ENCODE data around the gene OBSL1. TPM values are rescaled to one million over a fixed set of nuclear protein-coding genes. Genes with fewer than 3 reads are reported as not detected.

Gene OBSL1
- total RNA-seq, 2 experiments from 2014 or later = 1.3 to 1.4 TPM

- H3K27ac Mint-ChIP-seq = peak within 1 kb of the TSS; percentile 77
- peaks cover 8% of the 10 kb centered on the region for H3K36me3 Mint-ChIP-seq (ENCODE audit: low read depth)
- ChIA-PET CTCF (interaction anchor here (0.9 to 4.7 kb wide), 12 partner anchors 10 to 154 kb away, joined by 3 to 62 read pairs (median 6); partner anchors contain the start of genes GMPPA and STK11IP), POLR2A (interaction anchor here (0.9 to 1.5 kb wide), 2 partner anchors 8 to 52 kb away, joined by 3 to 4 read pairs; no protein-coding TSS in a partner anchor)
- ATAC-seq (peak; percentile 85), DNase-seq (peak; percentile 97)
- H3K27me3 Mint-ChIP-seq = peaks cover 15% of the 10 kb centered on the region
- intact Hi-C loops (cut with micrococcal nuclease) = loop anchor here (5.0 kb wide), 2 partner anchors 54 to 144 kb away; partner anchors contain the start of gene STK11IP
- TF ChIP-seq CTCF (IDR thresholded peaks at IDR 0.05) = no peak
- peak within 1 kb of the TSS; percentile 93 for H3K4me3 Mint-ChIP-seq
- no peaks in the 10 kb centered on the region for H3K9me3 Mint-ChIP-seq
- peaks cover 21% of the 10 kb centered on the region for H3K4me1 Mint-ChIP-seq (ENCODE audit: low read depth)
Observed at GRCh38 chr2:219543596-219544358, 27.6 kb downstream of the OBSL1 start, which contains the start of the genes CHPF and TMEM198. Gene CHPF, minus strand, starts transcription at chr2:219543809. Its CDS starts 271 bp downstream, at chr2:219543538. Gene TMEM198, plus strand, starts transcription at chr2:219544028. Its CDS starts 700 bp downstream, at chr2:219544728.

- Mint-ChIP-seq H3K4me3 (peak overlapping the region; percentile 93), H3K27ac (peak overlapping the region; percentile 77), H3K9me3 (no peaks in the 10 kb centered on the region), H3K27me3 (peaks cover 12% of the 10 kb centered on the region), H3K4me1 (ENCODE audit: low read depth) (peaks cover 21% of the 10 kb centered on the region), H3K36me3 (ENCODE audit: low read depth) (peaks cover 8% of the 10 kb centered on the region)
- peak; percentile 22 for DNase-seq
- intact Hi-C loops (cut with micrococcal nuclease) = loop anchor here (5.0 kb wide), 2 partner anchors 54 to 144 kb away; partner anchors contain the start of gene STK11IP
- POLR2A ChIA-PET = interaction anchor here (0.9 to 2.2 kb wide), 3 partner anchors 9 to 54 kb away, joined by 4 to 5 read pairs (median 4); no protein-coding TSS in a partner anchor
- ATAC-seq = peak; percentile 45
- CTCF ChIA-PET = interaction anchor here (0.7 to 4.7 kb wide), 14 partner anchors 9 to 155 kb away, joined by 3 to 62 read pairs (median 6); partner anchors contain the start of genes GMPPA and STK11IP
- TF ChIP-seq CTCF (IDR thresholded peaks at IDR 0.05) = no peak
Observed at GRCh38 chr2:219542931-219543595, 28.3 kb downstream of the OBSL1 start.

GRCh38 chr2:219541611-219542180 is 29.6 kb downstream of the OBSL1 start:
- peaks cover 9% of the 10 kb centered on the region for H3K27me3 Mint-ChIP-seq
- ATAC-seq (peak; percentile 43), DNase-seq (peak; percentile 92)
- intact Hi-C loops (cut with micrococcal nuclease) = loop anchor here (1.0 to 5.0 kb wide), 3 partner anchors 56 to 146 kb away; partner anchors contain the start of gene STK11IP
- peak overlapping the region; percentile 93 for H3K4me3 Mint-ChIP-seq
- TF ChIP-seq CTCF (IDR thresholded peaks at IDR 0.05) = peak; percentile 100
- ChIA-PET POLR2A (interaction anchor here (0.8 to 2.2 kb wide), 2 partner anchors 11 to 100 kb away, joined by 3 to 5 read pairs; no protein-coding TSS in a partner anchor), CTCF (interaction anchor here (0.6 to 4.7 kb wide), 61 partner anchors 10 to 280 kb away, joined by 3 to 74 read pairs (median 4); partner anchors contain the start of genes DES, GMPPA, OBSL1 and STK11IP)
- H3K4me1 Mint-ChIP-seq (ENCODE audit: low read depth) = peaks cover 21% of the 10 kb centered on the region
- H3K27ac Mint-ChIP-seq = no peak overlapping the region
- peaks cover 8% of the 10 kb centered on the region for H3K36me3 Mint-ChIP-seq (ENCODE audit: low read depth)
- no peaks in the 10 kb centered on the region for H3K9me3 Mint-ChIP-seq

- CTCF ChIA-PET = interaction anchor here (0.6 to 4.7 kb wide), 54 partner anchors 11 to 280 kb away, joined by 3 to 74 read pairs (median 4); partner anchors contain the start of genes GMPPA, OBSL1 and STK11IP
- H3K27me3 Mint-ChIP-seq = peaks cover 3% of the 10 kb centered on the region
- ATAC-seq = no peak
- no peak overlapping the region for H3K27ac Mint-ChIP-seq
- POLR2A ChIA-PET = interaction anchor here (0.8 to 2.2 kb wide), 2 partner anchors 11 to 101 kb away, joined by 3 to 5 read pairs; no protein-coding TSS in a partner anchor
- intact Hi-C loops (cut with micrococcal nuclease) = loop anchor here (1.0 to 5.0 kb wide), 3 partner anchors 56 to 146 kb away; partner anchors contain the start of gene STK11IP
- peaks cover 8% of the 10 kb centered on the region for H3K36me3 Mint-ChIP-seq (ENCODE audit: low read depth)
- TF ChIP-seq CTCF (IDR thresholded peaks at IDR 0.05) = no peak
- peaks cover 21% of the 10 kb centered on the region for H3K4me1 Mint-ChIP-seq (ENCODE audit: low read depth)
- no peak for DNase-seq
- no peaks in the 10 kb centered on the region for H3K9me3 Mint-ChIP-seq
- peak overlapping the region; percentile 93 for H3K4me3 Mint-ChIP-seq
Observed at GRCh38 chr2:219540784-219541504, 30.4 kb downstream of the OBSL1 start.
